Colonic mucosa (tissue), 4 donors: ENCODE data around the gene LRRC75B. TPM values are rescaled to one million over a fixed set of nuclear protein-coding genes. Genes with fewer than 3 reads are reported as not detected.
"Not testable (repeated sequence)": the region's sequence is repeated elsewhere in the genome, so short reads cannot be mapped to it uniquely, and the experiment has no call there.

Experiments
- DNase-seq: peaks from one replicate; pipeline ENCODE4 v3.0.0-alpha.2; 2020
- H3K27ac ChIP-seq: fragments of 200-600 bp; one replicate; pipeline ENCODE4 v1.8.0; 2021
- H3K27me3 ChIP-seq: fragments of 200-600 bp; one replicate; pipeline ENCODE4 v1.8.0; 2021
- H3K36me3 ChIP-seq: fragments of 200-600 bp; one replicate; pipeline ENCODE4 v1.8.0; 2021
- H3K4me1 ChIP-seq: fragments of 200-600 bp; one replicate; pipeline ENCODE4 v1.8.0; 2021; ENCODE audit warnings: mild to moderate bottlenecking
- H3K4me3 ChIP-seq: fragments of 200-600 bp; one replicate; pipeline ENCODE4 v1.8.0; 2021
- H3K9ac ChIP-seq, 2 donors: one replicate each; pipeline ENCODE4 v1.7.0; 2013; ENCODE audit warnings: control low read depth in 2 of 2, low read depth in 2 of 2, low read length in 2 of 2
- H3K9me3 ChIP-seq: fragments of 200-600 bp; one replicate; pipeline ENCODE4 v1.8.0; 2021
- intact Hi-C: fragments of 100-400 bp; cut with DNase I; formaldehyde crosslinking; loops from one replicate; pipeline ENCODE4 v1.14.1; 2022
- total RNA-seq, 2 donors: library from RNA; stranded (reverse); fragmentation: NEBNext Ultra II Directional in 1 of 2; extraction: Animal tissue kit (Norgen Biotek cat#: 25700) in 1 of 2; gene quantifications; one replicate each; pipeline ENCODE4 v1.2.1, GENCODE V29; 2021
- TF ChIP-seq, protein P1 (sequence below): fragments of 200-600 bp; IDR thresholded peaks from one replicate; pipeline ENCODE4 v1.8.0; 2022; ENCODE audit warnings: antibody characterized with exemption, mild to moderate bottlenecking
- donor health status: healthy.
- donor health status: DM: no; HTN: no; CAD: no.
- donor health status: DM: no; HTN: no; CAD: no.

LRRC75B gene
- total RNA-seq, 2 donors from 2014 or later: 7.9 to 10.2 TPM

DNA sequence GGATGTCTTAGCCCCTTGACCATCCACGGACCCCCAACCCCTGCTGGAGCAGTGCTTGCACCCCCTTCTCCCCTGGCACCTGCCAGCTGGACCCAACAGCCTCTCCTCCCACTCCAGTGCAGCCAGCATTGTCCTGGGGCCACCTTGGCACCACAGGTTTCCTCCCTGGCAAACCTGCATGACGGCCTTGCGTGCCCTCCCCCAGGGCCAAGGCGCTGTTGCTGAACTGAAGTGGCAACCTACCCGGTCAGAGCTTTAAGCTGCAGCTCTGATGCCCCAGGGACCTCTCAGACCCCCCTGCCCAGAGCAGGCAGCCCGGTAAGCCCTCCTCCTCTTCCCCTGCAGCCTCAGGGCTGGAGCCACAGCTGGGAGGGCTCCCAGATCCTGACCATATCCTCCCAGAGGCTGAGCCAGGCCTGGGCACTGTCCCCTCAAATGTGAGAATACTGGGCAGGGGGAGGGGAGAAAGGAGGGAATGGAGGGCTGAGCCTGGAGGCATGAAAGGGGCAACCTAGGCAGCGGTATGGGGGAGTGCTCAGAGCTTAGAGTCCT is 1.8 kb upstream of the LRRC75B start:
- no peak for DNase-seq
- Histone ChIP-seq H3K4me1 (no peaks in the 10 kb centered on the region), H3K27me3 (no peaks in the 10 kb centered on the region), H3K4me3 (no peak overlapping the region), H3K9me3 (no peaks in the 10 kb centered on the region), H3K36me3 (no peaks in the 10 kb centered on the region), H3K9ac (no peak overlapping the region), H3K27ac (no peak overlapping the region)
- TF ChIP-seq, protein P1, sequence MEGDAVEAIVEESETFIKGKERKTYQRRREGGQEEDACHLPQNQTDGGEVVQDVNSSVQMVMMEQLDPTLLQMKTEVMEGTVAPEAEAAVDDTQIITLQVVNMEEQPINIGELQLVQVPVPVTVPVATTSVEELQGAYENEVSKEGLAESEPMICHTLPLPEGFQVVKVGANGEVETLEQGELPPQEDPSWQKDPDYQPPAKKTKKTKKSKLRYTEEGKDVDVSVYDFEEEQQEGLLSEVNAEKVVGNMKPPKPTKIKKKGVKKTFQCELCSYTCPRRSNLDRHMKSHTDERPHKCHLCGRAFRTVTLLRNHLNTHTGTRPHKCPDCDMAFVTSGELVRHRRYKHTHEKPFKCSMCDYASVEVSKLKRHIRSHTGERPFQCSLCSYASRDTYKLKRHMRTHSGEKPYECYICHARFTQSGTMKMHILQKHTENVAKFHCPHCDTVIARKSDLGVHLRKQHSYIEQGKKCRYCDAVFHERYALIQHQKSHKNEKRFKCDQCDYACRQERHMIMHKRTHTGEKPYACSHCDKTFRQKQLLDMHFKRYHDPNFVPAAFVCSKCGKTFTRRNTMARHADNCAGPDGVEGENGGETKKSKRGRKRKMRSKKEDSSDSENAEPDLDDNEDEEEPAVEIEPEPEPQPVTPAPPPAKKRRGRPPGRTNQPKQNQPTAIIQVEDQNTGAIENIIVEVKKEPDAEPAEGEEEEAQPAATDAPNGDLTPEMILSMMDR: no peak
- intact Hi-C loops: no loop called here

DNA sequence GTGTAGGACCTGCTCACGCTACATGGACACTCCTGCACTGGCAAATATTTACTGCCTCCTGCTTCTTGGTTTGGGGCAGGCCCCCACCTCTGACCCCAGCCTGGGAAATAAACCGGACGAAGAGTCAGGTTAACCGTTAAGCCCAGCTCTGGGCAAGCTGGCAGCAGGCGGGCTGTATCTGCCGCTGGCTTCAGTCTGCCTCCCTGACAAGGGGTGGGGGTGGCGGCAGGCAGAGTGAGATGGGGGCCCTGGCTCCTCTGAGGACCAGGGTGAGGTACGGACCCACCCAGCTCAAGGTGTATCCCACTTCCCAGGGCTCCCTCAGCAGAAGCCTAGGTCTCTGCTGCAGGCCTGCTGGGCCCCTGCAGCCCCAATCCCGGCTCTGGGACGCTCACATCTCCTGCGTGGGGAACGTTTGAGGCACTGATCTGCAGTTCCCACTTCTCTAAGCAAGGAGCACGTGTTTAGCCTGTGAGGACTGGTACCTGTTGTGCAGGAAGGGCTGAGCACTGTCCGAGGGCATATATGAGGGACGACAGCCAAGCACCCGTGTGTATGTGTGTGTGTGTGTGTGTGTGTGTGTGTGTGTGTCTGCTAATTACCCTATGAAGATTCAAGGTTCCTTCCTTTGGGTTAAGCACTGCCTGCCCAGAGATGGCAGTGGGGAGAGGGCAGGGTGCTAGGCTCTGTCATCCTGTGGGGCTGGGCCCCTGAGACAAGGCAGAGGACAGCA is 1.1 kb upstream of the LRRC75B start:
- TF ChIP-seq, protein P1: no peak

DNA sequence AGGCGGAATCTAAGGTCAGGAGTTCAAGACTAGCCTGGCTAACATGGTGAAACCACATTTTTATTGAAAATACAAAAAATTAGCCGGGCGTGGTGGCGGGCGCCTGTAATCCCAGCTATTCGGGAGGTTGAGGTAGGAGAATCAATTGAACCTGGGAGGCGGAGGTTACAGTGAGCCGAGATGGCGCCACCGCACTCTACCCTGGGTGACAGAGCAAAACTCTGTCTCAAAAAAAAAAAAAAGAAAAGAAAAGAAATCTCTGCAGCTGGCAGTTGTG is 624 bp upstream of the LRRC75B start:
- intact Hi-C loops, H3K9me3 ChIP-seq, H3K27me3 ChIP-seq, DNase-seq, H3K36me3 ChIP-seq, H3K4me1 ChIP-seq: not testable (repeated sequence)
- peak overlapping the region; percentile 56 for H3K4me3 ChIP-seq
- peak overlapping the region; percentile 61 for H3K27ac ChIP-seq
- peak overlapping the region; percentile 51 to 79 for H3K9ac ChIP-seq

More for the DNA sequence above, 1.1 kb upstream of the LRRC75B start:
- Histone ChIP-seq H3K4me3 (no peak overlapping the region), H3K4me1 (no peaks in the 10 kb centered on the region), H3K36me3 (no peaks in the 10 kb centered on the region), H3K27me3 (no peaks in the 10 kb centered on the region), H3K9ac (peak overlapping the region in 1 of 2 donors; percentile 14), H3K9me3 (no peaks in the 10 kb centered on the region), H3K27ac (no peak overlapping the region)
- intact Hi-C loops: no loop called here
- DNase-seq: peak; percentile 70

DNA sequence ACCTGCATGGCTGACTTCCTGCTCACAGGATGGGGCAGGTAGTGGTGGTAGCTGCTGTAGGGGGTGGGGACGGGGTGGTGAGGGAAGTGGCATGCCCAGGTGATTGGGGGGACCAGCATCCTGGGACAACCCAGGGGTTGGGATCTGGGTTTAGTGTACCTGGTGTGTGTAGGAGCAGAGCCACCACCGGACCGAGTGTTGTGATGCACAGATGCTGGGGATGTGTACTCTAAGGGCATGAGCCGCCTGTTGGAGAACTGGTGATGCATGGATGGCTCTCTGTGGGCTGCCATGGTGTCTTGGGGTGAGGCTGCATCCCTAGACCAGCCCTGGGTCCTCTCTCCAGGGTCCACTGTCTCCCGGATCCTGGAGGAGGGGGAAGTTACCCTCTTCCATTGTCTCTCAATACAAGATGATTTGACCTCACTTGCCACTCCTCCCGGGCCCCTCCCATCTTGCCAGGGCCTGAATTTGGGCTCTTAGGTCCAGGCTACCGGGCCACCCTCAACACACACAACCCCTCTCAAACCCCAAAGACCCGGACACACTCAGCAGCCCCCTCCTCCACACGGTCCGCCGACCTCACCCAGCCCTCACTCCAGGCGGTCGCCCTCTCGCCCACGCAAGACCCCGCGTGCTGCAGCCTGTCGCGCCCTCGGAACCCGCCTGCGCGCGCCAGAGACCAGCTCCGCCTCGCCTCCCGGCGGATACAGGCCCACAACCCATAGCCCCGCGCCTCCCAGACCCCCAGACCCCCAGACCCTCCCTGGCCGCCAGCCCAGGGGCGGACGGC is 619 bp downstream of the LRRC75B start:
- intact Hi-C loops: no loop called here

DNA sequence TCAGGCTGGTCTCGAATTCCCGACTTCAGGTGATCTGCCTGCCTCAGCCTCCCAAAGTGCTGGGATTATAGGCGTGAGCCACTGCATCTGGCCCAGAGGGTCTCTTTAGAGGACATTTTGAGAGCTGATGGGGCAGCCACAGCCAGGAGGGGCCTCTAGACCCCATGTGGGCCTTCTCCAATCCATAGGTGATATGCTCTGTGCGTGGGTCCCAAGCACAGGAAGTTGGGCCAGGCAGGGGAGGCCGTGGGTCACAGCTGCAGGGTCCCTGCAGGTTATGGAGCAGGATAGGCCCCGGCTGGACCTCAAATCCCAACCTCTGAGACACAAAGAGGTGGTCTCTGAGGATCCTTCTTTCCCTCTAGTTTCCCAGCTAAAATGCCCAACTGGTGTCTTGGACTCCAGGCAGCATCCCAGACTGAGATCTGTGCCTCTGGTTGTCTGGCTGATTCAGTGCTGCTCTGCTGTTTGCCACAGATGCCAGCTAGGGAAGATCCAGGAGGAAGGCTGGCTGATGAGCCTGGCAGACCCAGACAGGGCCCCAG is 1.5 kb downstream of the LRRC75B start:
- no peak overlapping the region for H3K27ac ChIP-seq
- no peaks in the 10 kb centered on the region for H3K4me1 ChIP-seq
- DNase-seq: no peak

More for the DNA sequence above, 619 bp downstream of the LRRC75B start:
- no peaks in the 10 kb centered on the region for H3K4me1 ChIP-seq
- peak overlapping the region; percentile 58 to 79 for H3K9ac ChIP-seq
- H3K4me3 ChIP-seq: peak overlapping the region; percentile 56
- peak overlapping the region; percentile 22 for H3K27ac ChIP-seq
- DNase-seq: no peak
- TF ChIP-seq, protein P1: no peak
- H3K36me3 ChIP-seq: no peaks in the 10 kb centered on the region
- no peaks in the 10 kb centered on the region for H3K27me3 ChIP-seq
- no peaks in the 10 kb centered on the region for H3K9me3 ChIP-seq

More for the DNA sequence above, 1.5 kb downstream of the LRRC75B start:
- no peaks in the 10 kb centered on the region for H3K36me3 ChIP-seq
- TF ChIP-seq, protein P1: no peak
- H3K27me3 ChIP-seq: no peaks in the 10 kb centered on the region
- intact Hi-C loops: no loop called here
- no peak overlapping the region for H3K9ac ChIP-seq
- H3K9me3 ChIP-seq: no peaks in the 10 kb centered on the region
- no peak overlapping the region for H3K4me3 ChIP-seq
